Measurements from ENCODE around the gene TPK1. TPM values are rescaled to one million over a fixed set of nuclear protein-coding genes. Genes with fewer than 3 reads are reported as not detected.

Gene TPK1
- total and polyA plus RNA-seq, 7 experiments from 2014 or later: 18.2 to 32.9 (median 26.3) TPM

- Histone ChIP-seq H3K27me3 (ENCODE audit: control insufficient read depth in 2 of 2, insufficient read depth in 2 of 2, low read length in 2 of 2) (no peaks in the 10 kb centered on the region), H3K4me1 (ENCODE audit: control insufficient read depth in 2 of 2, insufficient read depth in 2 of 2, low read length in 2 of 2) (peaks cover 0 to 19% of the 10 kb centered on the region in 2 donors), H3K9me3 (ENCODE audit: control insufficient read depth in 2 of 3, low read length in 3 of 3) (no peaks in the 10 kb centered on the region), H3K27ac (ENCODE audit: low read depth, low read length) (no peak overlapping the region), H3K4me3 (ENCODE audit: low read length) (no peak overlapping the region), H3K36me3 (ENCODE audit: control insufficient read depth in 2 of 3, insufficient read depth in 3 of 3, low read length in 3 of 3) (no peaks in the 10 kb centered on the region)
- ATAC-seq (no peak), DNase-seq (no peak)
- Mint-ChIP-seq H3K4me3 (peak overlapping the region in 3 of 10 donors; percentile 2 to 23 (median 6)), H3K9me3 (peaks cover 0 to 11% (median 0%) of the 10 kb centered on the region in 11 donors), H3K27me3 (no peaks in the 10 kb centered on the region), H3K4me1 (peaks cover 12 to 70% (median 53%) of the 10 kb centered on the region in 7 donors), H3K27ac (no peak overlapping the region), H3K36me3 (peaks cover 0 to 13% (median 5%) of the 10 kb centered on the region in 5 donors)
- CTCF ChIA-PET: no interaction called here
- POLR2A ChIA-PET: no interaction called here
- intact Hi-C loops (cut with micrococcal nuclease): no loop called here
Observed at GRCh38 chr7:144775749-144776148, 60.1 kb downstream of the TPK1 start.

GRCh38 chr7:144771927-144772326, 63.9 kb downstream of the TPK1 start:
- DNase-seq (no peak), ATAC-seq (no peak)
- ChIA-PET CTCF (no interaction called here), POLR2A (interaction anchor here (1.7 kb wide), 1 partner anchor 64 kb away, joined by 13 read pairs; the partner anchor contains the start of gene TPK1)
- Mint-ChIP-seq H3K4me1 (peaks cover 6 to 67% (median 42%) of the 10 kb centered on the region in 7 donors), H3K9me3 (peaks cover 0 to 5% (median 0%) of the 10 kb centered on the region in 11 donors), H3K27ac (no peak overlapping the region), H3K36me3 (peaks cover 0 to 14% (median 0%) of the 10 kb centered on the region in 5 donors), H3K4me3 (no peak overlapping the region), H3K27me3 (no peaks in the 10 kb centered on the region)
- H3K9me3 ChIP-seq (ENCODE audit: control insufficient read depth in 2 of 3, low read length in 3 of 3): no peaks in the 10 kb centered on the region
- H3K4me3 ChIP-seq (ENCODE audit: low read length): no peak overlapping the region
- no peaks in the 10 kb centered on the region for H3K36me3 ChIP-seq (ENCODE audit: control insufficient read depth in 2 of 3, insufficient read depth in 3 of 3, low read length in 3 of 3)
- H3K27ac ChIP-seq (ENCODE audit: low read depth, low read length): no peak overlapping the region
- H3K27me3 ChIP-seq (ENCODE audit: control insufficient read depth in 2 of 2, insufficient read depth in 2 of 2, low read length in 2 of 2): no peaks in the 10 kb centered on the region
- H3K4me1 ChIP-seq (ENCODE audit: control insufficient read depth in 2 of 2, insufficient read depth in 2 of 2, low read length in 2 of 2): peaks cover 0 to 11% of the 10 kb centered on the region in 2 donors
- intact Hi-C loops (cut with micrococcal nuclease): loop anchor here in 1 of 2 donors (1.0 kb wide), 1 partner anchor 12 kb away; no protein-coding TSS in a partner anchor

- H3K27ac ChIP-seq (ENCODE audit: low read depth, low read length): no peak overlapping the region
- H3K36me3 ChIP-seq (ENCODE audit: control insufficient read depth in 2 of 3, insufficient read depth in 3 of 3, low read length in 3 of 3): no peaks in the 10 kb centered on the region
- intact Hi-C loops (cut with micrococcal nuclease): loop anchor here in 1 of 2 donors (1.0 kb wide), 1 partner anchor 13 kb away; no protein-coding TSS in a partner anchor
- H3K9me3 ChIP-seq (ENCODE audit: control insufficient read depth in 2 of 3, low read length in 3 of 3): no peaks in the 10 kb centered on the region
- no peak for ATAC-seq
- peaks cover 0 to 5% (median 0%) of the 10 kb centered on the region in 11 donors for H3K9me3 Mint-ChIP-seq
- POLR2A ChIA-PET: interaction anchor here (1.7 kb wide), 1 partner anchor 64 kb away, joined by 13 read pairs; the partner anchor contains the start of gene TPK1
- H3K27me3 Mint-ChIP-seq: no peaks in the 10 kb centered on the region
- peaks cover 0 to 17% (median 0%) of the 10 kb centered on the region in 5 donors for H3K36me3 Mint-ChIP-seq
- peak overlapping the region in 2 of 10 donors; percentile 8 to 20 for H3K4me3 Mint-ChIP-seq
- CTCF ChIA-PET: no interaction called here
- no peaks in the 10 kb centered on the region for H3K27me3 ChIP-seq (ENCODE audit: control insufficient read depth in 2 of 2, insufficient read depth in 2 of 2, low read length in 2 of 2)
- H3K4me3 ChIP-seq (ENCODE audit: low read length): no peak overlapping the region
- H3K27ac Mint-ChIP-seq: peak overlapping the region in 1 of 9 donors; percentile 12
- DNase-seq: no peak
- peaks cover 0 to 11% of the 10 kb centered on the region in 2 donors for H3K4me1 ChIP-seq (ENCODE audit: control insufficient read depth in 2 of 2, insufficient read depth in 2 of 2, low read length in 2 of 2)
- peaks cover 4 to 65% (median 35%) of the 10 kb centered on the region in 7 donors for H3K4me1 Mint-ChIP-seq
Observed at GRCh38 chr7:144771174-144771573, 64.7 kb downstream of the TPK1 start.

GRCh38 chr7:144769352-144769751, 66.5 kb downstream of the TPK1 start:
- Histone ChIP-seq H3K4me1 (ENCODE audit: control insufficient read depth in 2 of 2, insufficient read depth in 2 of 2, low read length in 2 of 2) (peaks cover 0 to 8% of the 10 kb centered on the region in 2 donors), H3K4me3 (ENCODE audit: low read length) (no peak overlapping the region), H3K27me3 (ENCODE audit: control insufficient read depth in 2 of 2, insufficient read depth in 2 of 2, low read length in 2 of 2) (no peaks in the 10 kb centered on the region), H3K36me3 (ENCODE audit: control insufficient read depth in 2 of 3, insufficient read depth in 3 of 3, low read length in 3 of 3) (no peaks in the 10 kb centered on the region), H3K27ac (ENCODE audit: low read depth, low read length) (no peak overlapping the region), H3K9me3 (ENCODE audit: control insufficient read depth in 2 of 3, low read length in 3 of 3) (no peaks in the 10 kb centered on the region)
- H3K27me3 Mint-ChIP-seq: no peaks in the 10 kb centered on the region
- ATAC-seq (no peak), DNase-seq (no peak)
- peaks cover 0 to 51% (median 18%) of the 10 kb centered on the region in 7 donors for H3K4me1 Mint-ChIP-seq
- H3K36me3 Mint-ChIP-seq: peaks cover 0 to 26% (median 0%) of the 10 kb centered on the region in 5 donors
- H3K27ac Mint-ChIP-seq: no peak overlapping the region
- CTCF ChIA-PET: no interaction called here
- POLR2A ChIA-PET: interaction anchor here (1.1 kb wide), 1 partner anchor 66 kb away, joined by 5 read pairs; no protein-coding TSS in a partner anchor
- no peaks in the 10 kb centered on the region for H3K9me3 Mint-ChIP-seq
- no peak overlapping the region for H3K4me3 Mint-ChIP-seq
- intact Hi-C loops (cut with micrococcal nuclease): no loop called here

- no peak overlapping the region for H3K27ac Mint-ChIP-seq
- H3K27me3 Mint-ChIP-seq: no peaks in the 10 kb centered on the region
- intact Hi-C loops (cut with micrococcal nuclease): no loop called here
- peaks cover 0 to 51% (median 18%) of the 10 kb centered on the region in 7 donors for H3K4me1 Mint-ChIP-seq
- DNase-seq (no peak), ATAC-seq (no peak)
- no peaks in the 10 kb centered on the region for H3K36me3 ChIP-seq (ENCODE audit: control insufficient read depth in 2 of 3, insufficient read depth in 3 of 3, low read length in 3 of 3)
- H3K4me3 Mint-ChIP-seq: no peak overlapping the region
- ChIA-PET POLR2A (interaction anchor here (0.6 to 0.7 kb wide), 2 partner anchors 13 to 67 kb away, joined by 3 read pairs; partner anchors contain the start of gene TPK1), CTCF (no interaction called here)
- peaks cover 0 to 32% (median 5%) of the 10 kb centered on the region in 5 donors for H3K36me3 Mint-ChIP-seq
- H3K27ac ChIP-seq (ENCODE audit: low read depth, low read length): no peak overlapping the region
- H3K27me3 ChIP-seq (ENCODE audit: control insufficient read depth in 2 of 2, insufficient read depth in 2 of 2, low read length in 2 of 2): no peaks in the 10 kb centered on the region
- H3K9me3 ChIP-seq (ENCODE audit: control insufficient read depth in 2 of 3, low read length in 3 of 3): no peaks in the 10 kb centered on the region
- no peaks in the 10 kb centered on the region for H3K9me3 Mint-ChIP-seq
- peaks cover 0 to 8% of the 10 kb centered on the region in 2 donors for H3K4me1 ChIP-seq (ENCODE audit: control insufficient read depth in 2 of 2, insufficient read depth in 2 of 2, low read length in 2 of 2)
- H3K4me3 ChIP-seq (ENCODE audit: low read length): no peak overlapping the region
Observed at GRCh38 chr7:144768633-144769032, 67.2 kb downstream of the TPK1 start.

- ATAC-seq (no peak), DNase-seq (no peak)
- no peaks in the 10 kb centered on the region for H3K27me3 ChIP-seq (ENCODE audit: control insufficient read depth in 2 of 2, insufficient read depth in 2 of 2, low read length in 2 of 2)
- no peaks in the 10 kb centered on the region for H3K36me3 ChIP-seq (ENCODE audit: control insufficient read depth in 2 of 3, insufficient read depth in 3 of 3, low read length in 3 of 3)
- Mint-ChIP-seq H3K36me3 (peaks cover 7 to 67% (median 26%) of the 10 kb centered on the region in 5 donors), H3K4me3 (no peak overlapping the region), H3K9me3 (no peaks in the 10 kb centered on the region), H3K27ac (no peak overlapping the region), H3K27me3 (no peaks in the 10 kb centered on the region), H3K4me1 (peaks cover 0 to 14% (median 0%) of the 10 kb centered on the region in 7 donors)
- H3K9me3 ChIP-seq (ENCODE audit: control insufficient read depth in 2 of 3, low read length in 3 of 3): no peaks in the 10 kb centered on the region
- H3K4me1 ChIP-seq (ENCODE audit: control insufficient read depth in 2 of 2, insufficient read depth in 2 of 2, low read length in 2 of 2): no peaks in the 10 kb centered on the region
- no peak overlapping the region for H3K4me3 ChIP-seq (ENCODE audit: low read length)
- ChIA-PET CTCF (no interaction called here), POLR2A (no interaction called here)
- H3K27ac ChIP-seq (ENCODE audit: low read depth, low read length): no peak overlapping the region
- intact Hi-C loops (cut with micrococcal nuclease): no loop called here
Observed at GRCh38 chr7:144763291-144763690, 72.6 kb downstream of the TPK1 start.

GRCh38 chr7:144762853-144763252, 73.0 kb downstream of the TPK1 start:
- Mint-ChIP-seq H3K36me3 (peaks cover 7 to 70% (median 26%) of the 10 kb centered on the region in 5 donors), H3K27ac (no peak overlapping the region), H3K27me3 (no peaks in the 10 kb centered on the region), H3K9me3 (peaks cover 0 to under 1% (median 0%) of the 10 kb centered on the region in 11 donors), H3K4me1 (peaks cover 0 to 14% (median 0%) of the 10 kb centered on the region in 7 donors), H3K4me3 (no peak overlapping the region)
- ATAC-seq (no peak), DNase-seq (no peak)
- H3K4me1 ChIP-seq (ENCODE audit: control insufficient read depth in 2 of 2, insufficient read depth in 2 of 2, low read length in 2 of 2): no peaks in the 10 kb centered on the region
- no peaks in the 10 kb centered on the region for H3K36me3 ChIP-seq (ENCODE audit: control insufficient read depth in 2 of 3, insufficient read depth in 3 of 3, low read length in 3 of 3)
- ChIA-PET CTCF (no interaction called here), POLR2A (no interaction called here)
- H3K4me3 ChIP-seq (ENCODE audit: low read length): no peak overlapping the region
- no peaks in the 10 kb centered on the region for H3K9me3 ChIP-seq (ENCODE audit: control insufficient read depth in 2 of 3, low read length in 3 of 3)
- no peak overlapping the region for H3K27ac ChIP-seq (ENCODE audit: low read depth, low read length)
- intact Hi-C loops (cut with micrococcal nuclease): no loop called here
- H3K27me3 ChIP-seq (ENCODE audit: control insufficient read depth in 2 of 2, insufficient read depth in 2 of 2, low read length in 2 of 2): no peaks in the 10 kb centered on the region
